Measurements from ENCODE around the gene RSPO3. TPM values are rescaled to one million over a fixed set of nuclear protein-coding genes. Genes with fewer than 3 reads are reported as not detected.

RSPO3 gene
- polyA plus RNA-seq, 1 donor, result 4.8 TPM

- Histone ChIP-seq H3K9me3 (ENCODE audit: control insufficient read depth, low read depth, low read length) (no peaks in the 10 kb centered on the region), H3K4me1 (ENCODE audit: control insufficient read depth, insufficient read depth, low read length) (no peaks in the 10 kb centered on the region), H3K4me3 (ENCODE audit: low read length) (no peak overlapping the region), H3K27me3 (ENCODE audit: control insufficient read depth, insufficient read depth, low read length) (peaks cover 3% of the 10 kb centered on the region), H3K36me3 (ENCODE audit: control insufficient read depth, insufficient read depth, low read length) (no peaks in the 10 kb centered on the region), H3K27ac (ENCODE audit: low read length) (no peak overlapping the region)
- WGBS (ENCODE audit: insufficient coverage, low lambda C conversion rate), result 83% methylated on average over 3 of the region's 5 CpGs
- no peak for DNase-seq
These were observed 80.1 kb downstream of the RSPO3 start for GRCh38 chr6:127198549-127198948.

GRCh38 chr6:127199470-127199869, 81.0 kb downstream of the RSPO3 start:
- no peaks in the 10 kb centered on the region for H3K4me1 ChIP-seq (ENCODE audit: control insufficient read depth, insufficient read depth, low read length)
- no peaks in the 10 kb centered on the region for H3K36me3 ChIP-seq (ENCODE audit: control insufficient read depth, insufficient read depth, low read length)
- H3K4me3 ChIP-seq (ENCODE audit: low read length), result no peak overlapping the region
- H3K9me3 ChIP-seq (ENCODE audit: control insufficient read depth, low read depth, low read length), result no peaks in the 10 kb centered on the region
- WGBS (ENCODE audit: insufficient coverage, low lambda C conversion rate), result no CpG with 5 or more reads among the region's 1 CpG
- H3K27me3 ChIP-seq (ENCODE audit: control insufficient read depth, insufficient read depth, low read length), result peaks cover 3% of the 10 kb centered on the region
- no peak overlapping the region for H3K27ac ChIP-seq (ENCODE audit: low read length)
- no peak for DNase-seq

- no peak for DNase-seq
- 100% methylated on average over 3 of the region's 8 CpGs for WGBS (ENCODE audit: insufficient coverage, low lambda C conversion rate)
- Histone ChIP-seq H3K27me3 (ENCODE audit: control insufficient read depth, insufficient read depth, low read length) (peaks cover 3% of the 10 kb centered on the region), H3K27ac (ENCODE audit: low read length) (no peak overlapping the region), H3K4me3 (ENCODE audit: low read length) (no peak overlapping the region), H3K4me1 (ENCODE audit: control insufficient read depth, insufficient read depth, low read length) (no peaks in the 10 kb centered on the region), H3K36me3 (ENCODE audit: control insufficient read depth, insufficient read depth, low read length) (no peaks in the 10 kb centered on the region), H3K9me3 (ENCODE audit: control insufficient read depth, low read depth, low read length) (no peaks in the 10 kb centered on the region)
These were observed 81.6 kb downstream of the RSPO3 start for GRCh38 chr6:127200114-127200513.

- H3K4me3 ChIP-seq (ENCODE audit: low read length), result no peak overlapping the region
- H3K9me3 ChIP-seq (ENCODE audit: control insufficient read depth, low read depth, low read length), result no peaks in the 10 kb centered on the region
- peaks cover 3% of the 10 kb centered on the region for H3K27me3 ChIP-seq (ENCODE audit: control insufficient read depth, insufficient read depth, low read length)
- H3K36me3 ChIP-seq (ENCODE audit: control insufficient read depth, insufficient read depth, low read length), result no peaks in the 10 kb centered on the region
- no CpG with 5 or more reads among the region's 2 CpGs for WGBS (ENCODE audit: insufficient coverage, low lambda C conversion rate)
- H3K4me1 ChIP-seq (ENCODE audit: control insufficient read depth, insufficient read depth, low read length), result no peaks in the 10 kb centered on the region
- no peak overlapping the region for H3K27ac ChIP-seq (ENCODE audit: low read length)
- no peak for DNase-seq
These were observed 82.8 kb downstream of the RSPO3 start for GRCh38 chr6:127201321-127201720.

- H3K27ac ChIP-seq (ENCODE audit: low read length), result no peak overlapping the region
- H3K27me3 ChIP-seq (ENCODE audit: control insufficient read depth, insufficient read depth, low read length), result no peaks in the 10 kb centered on the region
- H3K36me3 ChIP-seq (ENCODE audit: control insufficient read depth, insufficient read depth, low read length), result no peaks in the 10 kb centered on the region
- no peaks in the 10 kb centered on the region for H3K9me3 ChIP-seq (ENCODE audit: control insufficient read depth, low read depth, low read length)
- no peak for DNase-seq
- H3K4me1 ChIP-seq (ENCODE audit: control insufficient read depth, insufficient read depth, low read length), result no peaks in the 10 kb centered on the region
- no peak overlapping the region for H3K4me3 ChIP-seq (ENCODE audit: low read length)
These were observed 84.2 kb downstream of the RSPO3 start for GRCh38 chr6:127202676-127203075.

GRCh38 chr6:127204281-127204680, 85.8 kb downstream of the RSPO3 start:
- Histone ChIP-seq H3K36me3 (ENCODE audit: control insufficient read depth, insufficient read depth, low read length) (no peaks in the 10 kb centered on the region), H3K9me3 (ENCODE audit: control insufficient read depth, low read depth, low read length) (no peaks in the 10 kb centered on the region), H3K4me3 (ENCODE audit: low read length) (no peak overlapping the region), H3K4me1 (ENCODE audit: control insufficient read depth, insufficient read depth, low read length) (no peaks in the 10 kb centered on the region), H3K27me3 (ENCODE audit: control insufficient read depth, insufficient read depth, low read length) (no peaks in the 10 kb centered on the region), H3K27ac (ENCODE audit: low read length) (no peak overlapping the region)
- WGBS (ENCODE audit: insufficient coverage, low lambda C conversion rate), result no CpG with 5 or more reads among the region's 1 CpG
- DNase-seq, result no peak

GRCh38 chr6:127205036-127205435, 86.6 kb downstream of the RSPO3 start:
- 100% methylated on average over 1 of the region's 2 CpGs for WGBS (ENCODE audit: insufficient coverage, low lambda C conversion rate)
- no peak for DNase-seq
- Histone ChIP-seq H3K27ac (ENCODE audit: low read length) (no peak overlapping the region), H3K4me3 (ENCODE audit: low read length) (no peak overlapping the region), H3K36me3 (ENCODE audit: control insufficient read depth, insufficient read depth, low read length) (no peaks in the 10 kb centered on the region), H3K9me3 (ENCODE audit: control insufficient read depth, low read depth, low read length) (no peaks in the 10 kb centered on the region), H3K27me3 (ENCODE audit: control insufficient read depth, insufficient read depth, low read length) (no peaks in the 10 kb centered on the region), H3K4me1 (ENCODE audit: control insufficient read depth, insufficient read depth, low read length) (no peaks in the 10 kb centered on the region)

GRCh38 chr6:127206531-127207095, 88.1 kb downstream of the RSPO3 start:
- no peak overlapping the region for H3K4me3 ChIP-seq (ENCODE audit: low read length)
- no peaks in the 10 kb centered on the region for H3K36me3 ChIP-seq (ENCODE audit: control insufficient read depth, insufficient read depth, low read length)
- H3K27ac ChIP-seq (ENCODE audit: low read length), result no peak overlapping the region
- H3K9me3 ChIP-seq (ENCODE audit: control insufficient read depth, low read depth, low read length), result no peaks in the 10 kb centered on the region
- H3K27me3 ChIP-seq (ENCODE audit: control insufficient read depth, insufficient read depth, low read length), result no peaks in the 10 kb centered on the region
- no peaks in the 10 kb centered on the region for H3K4me1 ChIP-seq (ENCODE audit: control insufficient read depth, insufficient read depth, low read length)
- no peak for DNase-seq

GRCh38 chr6:127207591-127208120, 89.2 kb downstream of the RSPO3 start:
- Histone ChIP-seq H3K9me3 (ENCODE audit: control insufficient read depth, low read depth, low read length) (no peaks in the 10 kb centered on the region), H3K4me1 (ENCODE audit: control insufficient read depth, insufficient read depth, low read length) (no peaks in the 10 kb centered on the region), H3K36me3 (ENCODE audit: control insufficient read depth, insufficient read depth, low read length) (no peaks in the 10 kb centered on the region), H3K4me3 (ENCODE audit: low read length) (no peak overlapping the region), H3K27ac (ENCODE audit: low read length) (no peak overlapping the region), H3K27me3 (ENCODE audit: control insufficient read depth, insufficient read depth, low read length) (no peaks in the 10 kb centered on the region)
- WGBS (ENCODE audit: insufficient coverage, low lambda C conversion rate), result 72% methylated on average over 3 of the region's 4 CpGs
- no peak for DNase-seq

- DNase-seq, result no peak
- Histone ChIP-seq H3K4me3 (ENCODE audit: low read length) (no peak overlapping the region), H3K27ac (ENCODE audit: low read length) (no peak overlapping the region), H3K9me3 (ENCODE audit: control insufficient read depth, low read depth, low read length) (peaks cover 3% of the 10 kb centered on the region), H3K4me1 (ENCODE audit: control insufficient read depth, insufficient read depth, low read length) (no peaks in the 10 kb centered on the region), H3K36me3 (ENCODE audit: control insufficient read depth, insufficient read depth, low read length) (no peaks in the 10 kb centered on the region), H3K27me3 (ENCODE audit: control insufficient read depth, insufficient read depth, low read length) (no peaks in the 10 kb centered on the region)
- 63% methylated on average over 4 of the region's 6 CpGs for WGBS (ENCODE audit: insufficient coverage, low lambda C conversion rate)
These were observed 92.3 kb downstream of the RSPO3 start for GRCh38 chr6:127210725-127211124.

- H3K9me3 ChIP-seq (ENCODE audit: control insufficient read depth, low read depth, low read length), result peaks cover 3% of the 10 kb centered on the region
- H3K27ac ChIP-seq (ENCODE audit: low read length), result no peak overlapping the region
- no peaks in the 10 kb centered on the region for H3K36me3 ChIP-seq (ENCODE audit: control insufficient read depth, insufficient read depth, low read length)
- H3K4me1 ChIP-seq (ENCODE audit: control insufficient read depth, insufficient read depth, low read length), result peaks cover 6% of the 10 kb centered on the region
- H3K27me3 ChIP-seq (ENCODE audit: control insufficient read depth, insufficient read depth, low read length), result no peaks in the 10 kb centered on the region
- no peak for DNase-seq
- H3K4me3 ChIP-seq (ENCODE audit: low read length), result no peak overlapping the region
These were observed 93.9 kb downstream of the RSPO3 start for GRCh38 chr6:127212376-127212775.

Measured in large intestine (tissue), 3 donors.